A549 (cell line): ENCODE data around the gene FLACC1. TPM values are rescaled to one million over a fixed set of nuclear protein-coding genes. Genes with fewer than 3 reads are reported as not detected.

Experiments
- ATAC-seq, 2 experiments: fragments of 200-7000 bp in 1 of 2; fragments of >200 bp in 1 of 2; cut with Nextera tagmentation in 1 of 2; cut with Tn5 transposase in 1 of 2; 3 replicates each; pipeline versions ENCODE4 v1.8.0 to v1.9.1; 2018 to 2020; ENCODE audit warnings: mild to moderate bottlenecking in 1 of 2, moderate library complexity in 1 of 2
- CTCF ChIA-PET: fragments of 300-600 bp; sonication (Branson Sonifier 250); formaldehyde crosslinking; extraction: SDS; loops from one replicate; lab custom pipeline; 2021; ENCODE audit warnings: antibody characterized with exemption, inconsistent platforms; lab: Yijun Ruan, JAX
- POLR2A ChIA-PET: fragments of 350-600 bp; formaldehyde crosslinking; extraction: SDS; loops from one replicate; lab custom pipeline; 2021; ENCODE audit warnings: antibody characterized with exemption, inconsistent platforms; lab: Yijun Ruan, JAX
- DNase-seq, 2 experiments: peaks; one replicate each; pipeline versions ENCODE4 v3.0.0 to v3.0.0-alpha.2; 2011 to 2016; ENCODE audit warnings: low read depth in 1 of 2, low spot score in 1 of 2
- FAIRE-seq: peaks from 2 replicates; lab custom pipeline; 2011; peaks lifted over from hg19 to GRCh38; lab: Jason Lieb, UNC
- H3K27ac ChIP-seq, 2 experiments: fragments of >200 bp; sonication (Bioruptor Twin); formaldehyde crosslinking; 3 replicates each; pipeline ENCODE4 v1.5.1; 2016 to 2017
- H3K4me1 ChIP-seq: fragments of >200 bp; sonication (Bioruptor Twin); formaldehyde crosslinking; 3 replicates; pipeline ENCODE4 v1.6.1; 2016
- H3K4me2 ChIP-seq: fragments of >200 bp; sonication (Bioruptor Twin); formaldehyde crosslinking; 3 replicates; pipeline ENCODE4 v1.6.1; 2016
- H3K4me3 ChIP-seq: fragments of >200 bp; sonication (Bioruptor Twin); formaldehyde crosslinking; 3 replicates; pipeline ENCODE4 v1.5.1; 2016
- H3K9me3 ChIP-seq: fragments of >200 bp; sonication (Bioruptor Twin); formaldehyde crosslinking; 3 replicates; pipeline ENCODE4 v1.6.1; 2016
- BHLHE40 ChIP-seq: IDR thresholded peaks from 2 replicates; pipeline ENCODE4 v1.6.1; 2012; ENCODE audit warnings: low read depth, low read length, inconsistent platforms
- CBX8 ChIP-seq: fragments of 200-600 bp; sonication (generic); IDR thresholded peaks from 2 replicates; pipeline ENCODE4 v1.6.1; 2016
- CEBPB ChIP-seq, 2 experiments: fragments of >200 bp in 1 of 2; sonication (Bioruptor Twin) in 1 of 2; formaldehyde crosslinking in 1 of 2; IDR thresholded peaks; 2 replicates each; pipeline ENCODE4 v1.6.1; 2012 to 2016
- CHD2 ChIP-seq: fragments of 150-350 bp; IDR thresholded peaks from 2 replicates; pipeline ENCODE4 v1.6.1; 2014; ENCODE audit warnings: low read length; ENCODE audit not compliant: partially characterized antibody
- E2F6 ChIP-seq: IDR thresholded peaks from 2 replicates; pipeline ENCODE4 v1.6.1; 2012; ENCODE audit warnings: low read depth, borderline replicate concordance
- EP300 ChIP-seq, 2 experiments: fragments of >200 bp; sonication (Bioruptor Twin); formaldehyde crosslinking; IDR thresholded peaks; 2 replicates in 1 of 2; 3 replicates in 1 of 2; pipeline ENCODE4 v1.6.1; 2016 to 2017
- FOSL2 ChIP-seq, 2 experiments: fragments of 450-650 bp in 1 of 2; fragments of >200 bp in 1 of 2; sonication (Bioruptor Twin) in 1 of 2; formaldehyde crosslinking; IDR thresholded peaks; 2 replicates each; pipeline versions ENCODE4 v1.5.0 to v1.6.1; 2016 to 2020; ENCODE audit warnings: mild to moderate bottlenecking in 1 of 2, moderate library complexity in 1 of 2
- HES2 ChIP-seq: fragments of >200 bp; sonication (Bioruptor Twin); formaldehyde crosslinking; IDR thresholded peaks from 2 replicates; pipeline ENCODE4 v1.6.1; 2016
- HOXA7 ChIP-seq: fragments of 250-450 bp; sonication (Bioruptor Pico); IDR thresholded peaks from 2 replicates; pipeline ENCODE4 v1.5.0; 2020; ENCODE audit warnings: mild to moderate bottlenecking, moderate library complexity
- HOXB13 ChIP-seq: fragments of 250-450 bp; sonication (Bioruptor Pico); IDR thresholded peaks from 2 replicates; pipeline ENCODE4 v1.5.0; 2020; ENCODE audit warnings: low read depth, mild to moderate bottlenecking, moderate library complexity
- JUNB ChIP-seq: fragments of >200 bp; sonication (Bioruptor Twin); formaldehyde crosslinking; IDR thresholded peaks from 2 replicates; pipeline ENCODE4 v1.6.1; 2016
- MAFK ChIP-seq: fragments of 450-650 bp; IDR thresholded peaks from 2 replicates; pipeline ENCODE4 v1.6.1; 2014; ENCODE audit not compliant: partially characterized antibody
- MAX ChIP-seq: IDR thresholded peaks from 2 replicates; pipeline ENCODE4 v1.6.1; 2012
- MYC ChIP-seq: IDR thresholded peaks from 2 replicates; pipeline ENCODE4 v1.6.1; 2012; ENCODE audit warnings: mild to moderate bottlenecking, inconsistent platforms, low read length, improper control_type of control experiment, borderline replicate concordance
- POLR2A ChIP-seq: IDR thresholded peaks from 2 replicates; pipeline ENCODE4 v1.6.1; 2012; ENCODE audit warnings: mild to moderate bottlenecking, low read length
- RAD21 ChIP-seq, 2 experiments: fragments of >200 bp in 1 of 2; sonication (Bioruptor Twin) in 1 of 2; formaldehyde crosslinking in 1 of 2; IDR thresholded peaks in 1 of 2; conservative IDR thresholded peaks in 1 of 2; 2 replicates in 1 of 2; 3 replicates in 1 of 2; pipeline ENCODE4 v1.6.1; 2012 to 2018; ENCODE audit warnings: inconsistent platforms in 1 of 2
- RFX5 ChIP-seq: fragments of 450-650 bp; IDR thresholded peaks from 2 replicates; pipeline ENCODE4 v1.7.1; 2014; ENCODE audit warnings: antibody characterized with exemption, mild to moderate bottlenecking, moderate library complexity
- RNF2 ChIP-seq: fragments of 200-600 bp; sonication (generic); IDR thresholded peaks from 2 replicates; pipeline ENCODE4 v1.6.1; 2016; ENCODE audit warnings: low read depth, mild to moderate bottlenecking, antibody characterized with exemption, moderate library complexity, borderline replicate concordance
- SREBF2 ChIP-seq: fragments of 450-650 bp; IDR thresholded peaks from 2 replicates; pipeline ENCODE4 v1.6.1; 2014; ENCODE audit warnings: mild to moderate bottlenecking, moderate library complexity
- ZFP36 ChIP-seq: fragments of 450-650 bp; IDR thresholded peaks from 2 replicates; pipeline ENCODE4 v1.6.1; 2014; ENCODE audit warnings: borderline replicate concordance; ENCODE audit not compliant: partially characterized antibody
- ZNF302 ChIP-seq: fragments of 250-450 bp; sonication (Bioruptor Pico); IDR thresholded peaks from 2 replicates; pipeline ENCODE4 v1.9.0; 2021; ENCODE audit warnings: inconsistent platforms, mild to moderate bottlenecking, moderate library complexity
- ZSCAN20 ChIP-seq: fragments of 250-450 bp; sonication (Bioruptor Pico); IDR thresholded peaks from 2 replicates; pipeline ENCODE4 v1.8.0; 2022; ENCODE audit warnings: mild to moderate bottlenecking, moderate library complexity
- WGBS: methylation state at CpG from one replicate; pipeline ENCODE4 v1.1.6; 2017; ENCODE audit errors: missing lambda C conversion rate; 5-methylcytosine and 5-hydroxymethylcytosine counted together
- polyA plus RNA-seq, 4 experiments: library from polyadenylated mRNA; depleted of rRNA in 3 of 4; stranded (reverse); fragments of >200 nt; fragmentation: RNase III in 1 of 4; extraction: RNeasy Plus Mini Kit Qiagen cat#74134 plus additional on column Dnase treatment in 1 of 4; gene quantifications; 2 replicates in 3 of 4; 3 replicates in 1 of 4; pipeline ENCODE4 v1.2.3, GENCODE V29; 2011 to 2017
- TF ChIP-seq, protein P1 (sequence below): fragments of >200 bp; sonication (Bioruptor Twin); formaldehyde crosslinking; IDR thresholded peaks from 3 replicates; pipeline ENCODE4 v1.6.1; 2016
- TF ChIP-seq, protein P2 (sequence below): fragments of 450-650 bp; IDR thresholded peaks from 2 replicates; pipeline ENCODE4 v1.6.1; 2014; ENCODE audit warnings: antibody characterized with exemption
- TF ChIP-seq, protein P3 (sequence below): fragments of 250-450 bp; sonication (Bioruptor Pico); IDR thresholded peaks from 2 replicates; pipeline ENCODE4 v1.5.0; 2021; ENCODE audit warnings: mild to moderate bottlenecking, moderate library complexity, borderline replicate concordance
- TF ChIP-seq, protein P4 (sequence below): fragments of 150-350 bp; IDR thresholded peaks from 2 replicates; pipeline ENCODE4 v1.6.1; 2014; ENCODE audit warnings: low read depth, mild to moderate bottlenecking, low read length

FLACC1 gene
- polyA plus RNA-seq, 2 of the 4 experiments (the other 2 are of a cell fraction) = 0.26 to 0.36 TPM

GRCh38 chr2:201258666-201259615 is 98.2 kb downstream of the FLACC1 start:
- WGBS = 26% methylated on average over 15 of the region's 15 CpGs
- DNase-seq = peak in 1 of 2 experiments; percentile 43
- H3K9me3 ChIP-seq = no peaks in the 10 kb centered on the region
- FAIRE-seq = no peak
- peak overlapping the region; percentile 77 to 93 for H3K27ac ChIP-seq
- peaks cover 47% of the 10 kb centered on the region for H3K4me1 ChIP-seq
- peak overlapping the region; percentile 59 for H3K4me3 ChIP-seq
- H3K4me2 ChIP-seq = peak overlapping the region; percentile 98
- CTCF ChIA-PET = interaction anchor here (1.2 to 1.6 kb wide), 2 partner anchors 18 to 22 kb away, joined by 3 to 4 read pairs; no protein-coding TSS in a partner anchor
- POLR2A ChIA-PET = no interaction called here
- no peak; a peak in 3 of 6 replicates for ATAC-seq
- TF ChIP-seq, protein P1, sequence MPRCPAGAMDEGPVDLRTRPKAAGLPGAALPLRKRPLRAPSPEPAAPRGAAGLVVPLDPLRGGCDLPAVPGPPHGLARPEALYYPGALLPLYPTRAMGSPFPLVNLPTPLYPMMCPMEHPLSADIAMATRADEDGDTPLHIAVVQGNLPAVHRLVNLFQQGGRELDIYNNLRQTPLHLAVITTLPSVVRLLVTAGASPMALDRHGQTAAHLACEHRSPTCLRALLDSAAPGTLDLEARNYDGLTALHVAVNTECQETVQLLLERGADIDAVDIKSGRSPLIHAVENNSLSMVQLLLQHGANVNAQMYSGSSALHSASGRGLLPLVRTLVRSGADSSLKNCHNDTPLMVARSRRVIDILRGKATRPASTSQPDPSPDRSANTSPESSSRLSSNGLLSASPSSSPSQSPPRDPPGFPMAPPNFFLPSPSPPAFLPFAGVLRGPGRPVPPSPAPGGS = no peak
- TF ChIP-seq CEBPB (IDR thresholded peaks at IDR 0.05) = peak; percentile 19 to 21; a peak in 1 of 4 replicates
- TF ChIP-seq ZNF302 (CRISPR knock-in tag) = no peak
- TF ChIP-seq RAD21 (conservative IDR thresholded peaks at IDR 0.05 in 1 of 2, IDR thresholded peaks at IDR 0.05 in 1 of 2) = 0 out of 5 replicates have a peak, but pooled peaks of 1 of the 2 experiments have one; percentile 17

GRCh38 chr2:201257956-201258665 is 99.0 kb downstream of the FLACC1 start:
- CTCF ChIA-PET = interaction anchor here (1.2 kb wide), 1 partner anchor 19 kb away, joined by 3 read pairs; no protein-coding TSS in a partner anchor
- Histone ChIP-seq H3K27ac (peak overlapping the region; percentile 77 to 93), H3K4me2 (peak overlapping the region; percentile 98), H3K4me1 (peaks cover 47% of the 10 kb centered on the region), H3K4me3 (peak overlapping the region; percentile 59), H3K9me3 (no peaks in the 10 kb centered on the region)
- POLR2A ChIA-PET = no interaction called here
- DNase-seq (peak; percentile 55 to 86), ATAC-seq (peak; percentile 85), FAIRE-seq (no peak)
- WGBS = 2% methylated on average over 10 of the region's 10 CpGs
- no peak for TF ChIP-seq EP300 (IDR thresholded peaks at IDR 0.05)
- TF ChIP-seq CEBPB (IDR thresholded peaks at IDR 0.05) = no peak
- no peak for TF ChIP-seq RFX5
- TF ChIP-seq E2F6 = peak; percentile 89
- no peak for TF ChIP-seq HES2
- TF ChIP-seq CHD2 = no peak
- no peak for TF ChIP-seq POLR2A
- 0 out of 2 replicates have a peak, but pooled peaks have one; percentile 18 for TF ChIP-seq HOXA7 (CRISPR knock-in tag)
- no peak for TF ChIP-seq MAFK
- no peak for TF ChIP-seq CBX8
- TF ChIP-seq SREBF2 = no peak
- TF ChIP-seq RNF2 = no peak
- TF ChIP-seq MAX = peak; percentile 98
- TF ChIP-seq, protein P2, sequence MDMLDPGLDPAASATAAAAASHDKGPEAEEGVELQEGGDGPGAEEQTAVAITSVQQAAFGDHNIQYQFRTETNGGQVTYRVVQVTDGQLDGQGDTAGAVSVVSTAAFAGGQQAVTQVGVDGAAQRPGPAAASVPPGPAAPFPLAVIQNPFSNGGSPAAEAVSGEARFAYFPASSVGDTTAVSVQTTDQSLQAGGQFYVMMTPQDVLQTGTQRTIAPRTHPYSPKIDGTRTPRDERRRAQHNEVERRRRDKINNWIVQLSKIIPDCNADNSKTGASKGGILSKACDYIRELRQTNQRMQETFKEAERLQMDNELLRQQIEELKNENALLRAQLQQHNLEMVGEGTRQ = no peak
- TF ChIP-seq, protein P3, sequence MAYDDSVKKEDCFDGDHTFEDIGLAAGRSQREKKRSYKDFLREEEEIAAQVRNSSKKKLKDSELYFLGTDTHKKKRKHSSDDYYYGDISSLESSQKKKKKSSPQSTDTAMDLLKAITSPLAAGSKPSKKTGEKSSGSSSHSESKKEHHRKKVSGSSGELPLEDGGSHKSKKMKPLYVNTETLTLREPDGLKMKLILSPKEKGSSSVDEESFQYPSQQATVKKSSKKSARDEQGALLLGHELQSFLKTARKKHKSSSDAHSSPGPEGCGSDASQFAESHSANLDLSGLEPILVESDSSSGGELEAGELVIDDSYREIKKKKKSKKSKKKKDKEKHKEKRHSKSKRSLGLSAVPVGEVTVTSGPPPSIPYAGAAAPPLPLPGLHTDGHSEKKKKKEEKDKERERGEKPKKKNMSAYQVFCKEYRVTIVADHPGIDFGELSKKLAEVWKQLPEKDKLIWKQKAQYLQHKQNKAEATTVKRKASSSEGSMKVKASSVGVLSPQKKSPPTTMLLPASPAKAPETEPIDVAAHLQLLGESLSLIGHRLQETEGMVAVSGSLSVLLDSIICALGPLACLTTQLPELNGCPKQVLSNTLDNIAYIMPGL (CRISPR knock-in tag) = no peak
- TF ChIP-seq, protein P4, sequence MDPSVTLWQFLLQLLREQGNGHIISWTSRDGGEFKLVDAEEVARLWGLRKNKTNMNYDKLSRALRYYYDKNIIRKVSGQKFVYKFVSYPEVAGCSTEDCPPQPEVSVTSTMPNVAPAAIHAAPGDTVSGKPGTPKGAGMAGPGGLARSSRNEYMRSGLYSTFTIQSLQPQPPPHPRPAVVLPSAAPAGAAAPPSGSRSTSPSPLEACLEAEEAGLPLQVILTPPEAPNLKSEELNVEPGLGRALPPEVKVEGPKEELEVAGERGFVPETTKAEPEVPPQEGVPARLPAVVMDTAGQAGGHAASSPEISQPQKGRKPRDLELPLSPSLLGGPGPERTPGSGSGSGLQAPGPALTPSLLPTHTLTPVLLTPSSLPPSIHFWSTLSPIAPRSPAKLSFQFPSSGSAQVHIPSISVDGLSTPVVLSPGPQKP = no peak
- peak; percentile 68; the same call in 1 of the 2 replicates for TF ChIP-seq FOSL2 (IDR thresholded peaks at IDR 0.05)
- TF ChIP-seq FOSL2 (CRISPR knock-in tag; IDR thresholded peaks at IDR 0.05) = peak; percentile 92
- 0 out of 2 replicates have a peak, but pooled peaks have one; percentile 29 for TF ChIP-seq HOXB13 (CRISPR knock-in tag)
- no peak for TF ChIP-seq ZFP36
- no peak for TF ChIP-seq ZNF302 (CRISPR knock-in tag)
- TF ChIP-seq ZSCAN20 (CRISPR knock-in tag) = no peak
- no peak for TF ChIP-seq BHLHE40
- 0 out of 2 replicates have a peak, but pooled peaks have one; percentile 31 for TF ChIP-seq JUNB
- peak; percentile 97 for TF ChIP-seq MYC
